OCI-LY7 (cell line): ENCODE measurements around the gene SLC12A9. TPM values are rescaled to one million over a fixed set of nuclear protein-coding genes. Genes with fewer than 3 reads are reported as not detected.

Source experiments
- BruUV-seq: library from RNA; stranded (reverse); fragments of 400-500 nt; replicated peaks from 2 replicates; lab custom pipeline; 2021; lab: Mats Ljungman, UMichigan
- CTCF ChIA-PET: fragments of 300-600 bp; sonication (Branson Sonifier 250); formaldehyde crosslinking; loops from one replicate; lab custom pipeline; 2022; ENCODE audit warnings: antibody characterized with exemption; ENCODE audit not compliant: unreplicated experiment; lab: Charles Lee
- POLR2A ChIA-PET: fragments of 300-600 bp; sonication (Branson Sonifier 250); formaldehyde crosslinking; loops from one replicate; lab custom pipeline; 2022; ENCODE audit warnings: antibody characterized with exemption; lab: Charles Lee
- DNase-seq: peaks from one replicate; pipeline ENCODE4 v3.0.0-alpha.2; 2015; ENCODE audit warnings: low spot score
- H2AFZ ChIP-seq: fragments of 200-600 bp; sonication (generic), shearing (Covaris generic); 2 replicates; pipeline ENCODE4 v1.6.1; 2014; ENCODE audit warnings: mild to moderate bottlenecking, antibody characterized with exemption, low read length, moderate library complexity
- H3K27ac ChIP-seq: fragments of 200-600 bp; sonication (generic); 2 replicates; pipeline ENCODE4 v1.5.1; 2014; ENCODE audit warnings: mixed run types, low read depth, mild to moderate bottlenecking, moderate library complexity, low read length, inconsistent platforms; ENCODE audit not compliant: poor library complexity, severe bottlenecking
- H3K36me3 ChIP-seq: fragments of 200-600 bp; sonication (generic); 2 replicates; pipeline ENCODE4 v1.6.1; 2014; ENCODE audit warnings: mild to moderate bottlenecking, antibody characterized with exemption, low read length, moderate library complexity, mixed read lengths; ENCODE audit not compliant: insufficient read depth
- H3K4me1 ChIP-seq: fragments of 200-600 bp; sonication (generic); 2 replicates; pipeline ENCODE4 v1.5.1; 2014; ENCODE audit warnings: mild to moderate bottlenecking, low read length; ENCODE audit not compliant: insufficient read depth, poor library complexity, severe bottlenecking
- H3K4me2 ChIP-seq: fragments of 200-600 bp; sonication (generic); 2 replicates; pipeline ENCODE4 v1.6.1; 2014; ENCODE audit warnings: mild to moderate bottlenecking, low read length
- H3K4me3 ChIP-seq: fragments of 200-600 bp; sonication (generic); 2 replicates; pipeline ENCODE4 v1.5.1; 2014; ENCODE audit warnings: mild to moderate bottlenecking, low read depth, low read length; ENCODE audit not compliant: poor library complexity, severe bottlenecking
- H3K79me2 ChIP-seq: fragments of 200-600 bp; sonication (generic); 2 replicates; pipeline ENCODE4 v1.6.1; 2016; ENCODE audit warnings: low read depth, mild to moderate bottlenecking, low read length, moderate library complexity, mixed read lengths; ENCODE audit not compliant: insufficient read depth
- H3K9me2 ChIP-seq: fragments of 200-600 bp; sonication (generic); 2 replicates; pipeline ENCODE4 v1.6.1; 2016; ENCODE audit warnings: mild to moderate bottlenecking, low read length, mixed read lengths; ENCODE audit not compliant: insufficient read depth
- H3K9me3 ChIP-seq: fragments of 200-600 bp; sonication (generic); 2 replicates; pipeline ENCODE4 v1.6.1; 2014; ENCODE audit warnings: mild to moderate bottlenecking, mixed run types, low read length, mixed read lengths
- H4K20me1 ChIP-seq: fragments of 200-600 bp; sonication (generic); 2 replicates; pipeline ENCODE4 v1.6.1; 2014; ENCODE audit warnings: mild to moderate bottlenecking, antibody characterized with exemption, low read length, moderate library complexity, mixed read lengths; ENCODE audit not compliant: insufficient read depth
- EZH2phosphoT487 ChIP-seq: fragments of 200-600 bp; sonication (generic); IDR thresholded peaks from 2 replicates; pipeline ENCODE4 v1.6.1; 2018; ENCODE audit warnings: low read depth, borderline replicate concordance, mild to moderate bottlenecking, mixed run types, antibody characterized with exemption, low read length, moderate library complexity, mixed read lengths
- intact Hi-C: fragments of 100-400 bp; cut with micrococcal nuclease; formaldehyde crosslinking; loops from one replicate; pipeline ENCODE4 v1.10.0; 2022; ENCODE audit not compliant: unreplicated experiment
- total RNA-seq, 2 experiments: library from RNA; depleted of rRNA in 1 of 2; stranded (reverse); fragments of >200 nt in 1 of 2; shearing (Covaris generic) in 1 of 2; gene quantifications; 2 replicates each; pipeline ENCODE4 v1.2.3, GENCODE V29; 2014 to 2022
- TF ChIP-seq, protein P1 (sequence below): fragments of 200-600 bp; sonication (generic); conservative IDR thresholded peaks from 2 replicates; pipeline ENCODE4 v1.5.1; 2014; ENCODE audit warnings: mild to moderate bottlenecking, antibody characterized with exemption, low read length, moderate library complexity, mixed read lengths

SLC12A9 gene
- total RNA-seq, 2 experiments from 2014 or later = 15.7 to 25.6 TPM

DNA sequence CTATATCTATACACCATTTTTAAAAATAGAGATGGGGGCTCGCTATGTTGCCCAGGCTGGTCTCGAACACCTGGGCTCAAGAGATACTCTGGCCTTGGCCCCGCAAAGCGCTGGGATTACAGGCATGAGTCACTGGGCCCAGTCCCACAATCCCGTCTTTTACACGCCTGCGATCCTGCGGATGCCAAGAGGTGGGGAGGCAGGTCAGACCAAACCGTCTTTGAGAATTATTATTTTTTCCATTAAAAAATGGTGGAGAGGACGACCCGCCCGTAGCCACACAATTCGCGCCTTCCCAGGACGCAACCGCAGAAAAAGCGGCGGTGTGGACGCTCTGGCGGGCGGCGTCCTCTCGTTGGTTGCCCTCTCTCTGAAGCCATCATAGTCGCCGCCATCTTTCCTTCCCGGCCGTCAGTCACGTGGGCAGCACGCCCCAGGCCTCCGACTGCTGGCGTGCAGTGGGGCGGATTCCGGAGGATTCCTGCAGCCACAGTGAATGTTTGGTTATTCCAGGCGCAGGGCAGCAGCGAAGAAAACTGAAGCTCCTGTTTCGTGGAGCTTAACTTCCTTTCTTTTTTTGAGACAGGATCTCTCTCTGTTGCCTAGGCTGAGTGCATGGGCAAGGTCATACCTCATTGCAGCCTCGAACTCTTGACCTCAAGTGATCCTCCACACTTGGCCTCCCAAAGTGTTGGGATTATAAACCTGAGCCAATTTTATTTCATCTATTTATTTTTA lies 15.2 kb upstream of the SLC12A9 start:
- no peaks in the 10 kb centered on the region for H3K79me2 ChIP-seq
- no peak overlapping the region for H2AFZ ChIP-seq
- H3K9me3 ChIP-seq = no peaks in the 10 kb centered on the region
- no peak for DNase-seq
- no peaks in the 10 kb centered on the region for H3K9me2 ChIP-seq
- intact Hi-C loops = no loop called here
- H3K4me1 ChIP-seq = no peaks in the 10 kb centered on the region
- H4K20me1 ChIP-seq = no peaks in the 10 kb centered on the region
- BruUV-seq = no TSS peak
- no peaks in the 10 kb centered on the region for H3K36me3 ChIP-seq
- H3K4me3 ChIP-seq = no peak overlapping the region
- TF ChIP-seq EZH2phosphoT487 = no peak
- TF ChIP-seq, protein P1, sequence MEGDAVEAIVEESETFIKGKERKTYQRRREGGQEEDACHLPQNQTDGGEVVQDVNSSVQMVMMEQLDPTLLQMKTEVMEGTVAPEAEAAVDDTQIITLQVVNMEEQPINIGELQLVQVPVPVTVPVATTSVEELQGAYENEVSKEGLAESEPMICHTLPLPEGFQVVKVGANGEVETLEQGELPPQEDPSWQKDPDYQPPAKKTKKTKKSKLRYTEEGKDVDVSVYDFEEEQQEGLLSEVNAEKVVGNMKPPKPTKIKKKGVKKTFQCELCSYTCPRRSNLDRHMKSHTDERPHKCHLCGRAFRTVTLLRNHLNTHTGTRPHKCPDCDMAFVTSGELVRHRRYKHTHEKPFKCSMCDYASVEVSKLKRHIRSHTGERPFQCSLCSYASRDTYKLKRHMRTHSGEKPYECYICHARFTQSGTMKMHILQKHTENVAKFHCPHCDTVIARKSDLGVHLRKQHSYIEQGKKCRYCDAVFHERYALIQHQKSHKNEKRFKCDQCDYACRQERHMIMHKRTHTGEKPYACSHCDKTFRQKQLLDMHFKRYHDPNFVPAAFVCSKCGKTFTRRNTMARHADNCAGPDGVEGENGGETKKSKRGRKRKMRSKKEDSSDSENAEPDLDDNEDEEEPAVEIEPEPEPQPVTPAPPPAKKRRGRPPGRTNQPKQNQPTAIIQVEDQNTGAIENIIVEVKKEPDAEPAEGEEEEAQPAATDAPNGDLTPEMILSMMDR = no peak
- H3K4me2 ChIP-seq = peak overlapping the region; percentile 31; the same call in 1 of the 2 replicates
- POLR2A ChIA-PET = interaction anchor here (0.6 to 1.0 kb wide), 3 partner anchors 11 to 131 kb away, joined by 3 to 9 read pairs (median 4); partner anchors contain the start of gene POP7
- CTCF ChIA-PET = no interaction called here
- no peak overlapping the region for H3K27ac ChIP-seq

DNA sequence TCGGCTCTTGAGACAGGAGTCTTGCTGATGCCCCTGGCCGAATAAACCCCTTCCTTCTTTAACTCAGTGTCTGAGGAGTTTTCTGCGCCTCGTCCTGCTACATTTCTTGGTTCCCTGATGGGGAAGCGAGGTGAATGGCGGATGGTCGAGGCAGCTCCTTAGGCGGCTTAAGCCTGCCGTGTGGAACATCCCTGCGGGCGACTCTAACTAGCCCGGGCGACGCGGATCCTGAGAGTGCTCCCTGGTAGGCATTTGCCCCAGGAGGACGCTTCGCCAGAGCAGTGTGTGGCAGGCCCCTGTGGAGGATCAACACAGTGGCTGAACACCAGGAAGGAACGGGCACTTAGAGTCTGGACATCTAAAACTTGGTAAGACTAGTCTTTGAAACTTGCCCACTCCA lies 13.2 kb upstream of the SLC12A9 start:
- no TSS peak for BruUV-seq
- Histone ChIP-seq H4K20me1 (no peaks in the 10 kb centered on the region), H2AFZ (no peak overlapping the region), H3K36me3 (no peaks in the 10 kb centered on the region), H3K79me2 (no peaks in the 10 kb centered on the region), H3K27ac (no peak overlapping the region), H3K4me2 (no peak overlapping the region), H3K9me2 (no peaks in the 10 kb centered on the region), H3K4me1 (no peaks in the 10 kb centered on the region), H3K4me3 (no peak overlapping the region), H3K9me3 (no peaks in the 10 kb centered on the region)
- TF ChIP-seq, protein P1 = no peak
- no peak for TF ChIP-seq EZH2phosphoT487
- intact Hi-C loops = no loop called here
- DNase-seq = no peak
- POLR2A ChIA-PET = interaction anchor here (0.6 kb wide), 1 partner anchor 27 kb away, joined by 4 read pairs; no protein-coding TSS in a partner anchor
- CTCF ChIA-PET = no interaction called here

DNA sequence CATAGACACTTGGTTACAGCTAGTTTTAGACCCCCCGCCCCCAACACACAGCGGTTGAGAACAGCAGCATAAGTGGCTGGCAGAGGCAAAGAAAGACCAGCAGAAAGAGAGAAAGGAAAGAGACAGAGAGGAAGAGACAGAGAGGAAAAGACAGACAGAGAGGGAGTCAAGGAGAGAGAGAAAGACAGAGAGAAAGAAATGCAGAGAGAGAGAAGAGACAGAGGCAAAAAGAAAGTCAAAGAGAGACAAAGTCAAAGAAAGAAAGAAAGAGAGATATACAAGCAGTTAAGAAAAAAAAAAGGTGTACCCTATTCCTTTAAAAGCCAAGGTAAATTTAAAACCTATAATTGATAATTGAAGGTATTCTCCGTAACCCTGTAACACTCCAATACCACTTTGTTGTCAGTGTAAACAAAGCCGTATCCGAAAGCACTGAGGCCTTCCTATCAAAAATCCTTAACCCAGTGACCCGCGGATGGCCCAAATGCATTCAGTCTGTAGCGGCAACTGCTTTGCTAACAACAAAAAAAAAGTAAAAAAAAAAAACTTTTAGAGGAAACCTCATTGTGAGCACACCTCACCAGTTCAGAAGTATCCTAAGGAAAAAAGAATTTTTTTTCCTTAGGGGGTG lies 11.9 kb upstream of the SLC12A9 start:
- no peak for TF ChIP-seq EZH2phosphoT487
- TF ChIP-seq, protein P1 = no peak
- DNase-seq = no peak
- intact Hi-C loops = no loop called here
- no peak overlapping the region for H3K4me2 ChIP-seq
- H3K9me2 ChIP-seq = no peaks in the 10 kb centered on the region
- no peaks in the 10 kb centered on the region for H3K36me3 ChIP-seq
- H3K4me3 ChIP-seq = no peak overlapping the region
- POLR2A ChIA-PET = no interaction called here
- CTCF ChIA-PET = no interaction called here
- H3K4me1 ChIP-seq = no peaks in the 10 kb centered on the region
- H2AFZ ChIP-seq = no peak overlapping the region
- BruUV-seq = no TSS peak
- H3K9me3 ChIP-seq = no peaks in the 10 kb centered on the region
- no peaks in the 10 kb centered on the region for H3K79me2 ChIP-seq
- H3K27ac ChIP-seq = no peak overlapping the region
- H4K20me1 ChIP-seq = no peaks in the 10 kb centered on the region
